A549 (cell line): ENCODE results near the gene NELFB.

Source experiments
- BCL3 ChIP-seq: fragments of >200 bp; sonication (Bioruptor Twin); formaldehyde crosslinking; IDR thresholded peaks from 3 replicates; pipeline ENCODE4 v1.6.1; 2016
- BHLHE40 ChIP-seq: IDR thresholded peaks from 2 replicates; pipeline ENCODE4 v1.6.1; 2012; ENCODE audit warnings: low read depth, low read length, inconsistent platforms
- CEBPB ChIP-seq, 2 experiments: fragments of >200 bp in 1 of 2; sonication (Bioruptor Twin) in 1 of 2; formaldehyde crosslinking in 1 of 2; IDR thresholded peaks; 2 replicates each; pipeline ENCODE4 v1.6.1; 2012 to 2016
- CTCF ChIP-seq: fragments of >200 bp; sonication (Bioruptor Twin); formaldehyde crosslinking; IDR thresholded peaks from 3 replicates; pipeline ENCODE4 v1.5.1; 2016
- EP300 ChIP-seq, 2 experiments: fragments of >200 bp; sonication (Bioruptor Twin); formaldehyde crosslinking; IDR thresholded peaks; 2 replicates in 1 of 2; 3 replicates in 1 of 2; pipeline ENCODE4 v1.6.1; 2016 to 2017
- HDAC2 ChIP-seq: fragments of 200-600 bp; sonication (generic); IDR thresholded peaks from 2 replicates; pipeline ENCODE4 v1.6.1; 2016
- KDM1A ChIP-seq: fragments of 200-600 bp; sonication (generic); IDR thresholded peaks from 2 replicates; pipeline ENCODE4 v1.6.1; 2016; ENCODE audit warnings: low read depth, mild to moderate bottlenecking
- POLR2A ChIP-seq: IDR thresholded peaks from 2 replicates; pipeline ENCODE4 v1.6.1; 2012; ENCODE audit warnings: mild to moderate bottlenecking, low read length
- POLR2AphosphoS2 ChIP-seq: conservative IDR thresholded peaks from 2 replicates; pipeline ENCODE4 v1.6.1; 2012; ENCODE audit warnings: low read length, improper control_type of control experiment, inconsistent platforms
- RNF2 ChIP-seq: fragments of 200-600 bp; sonication (generic); IDR thresholded peaks from 2 replicates; pipeline ENCODE4 v1.6.1; 2016; ENCODE audit warnings: low read depth, mild to moderate bottlenecking, antibody characterized with exemption, moderate library complexity, borderline replicate concordance
- SMC3 ChIP-seq: fragments of >200 bp; sonication (Bioruptor Twin); formaldehyde crosslinking; IDR thresholded peaks from 3 replicates; pipeline ENCODE4 v1.6.1; 2018; ENCODE audit warnings: inconsistent platforms
- TP53 ChIP-seq: fragments of 250-450 bp; sonication (Bioruptor Pico); IDR thresholded peaks from 2 replicates; pipeline ENCODE4 v1.5.0; 2021; ENCODE audit warnings: mild to moderate bottlenecking, moderate library complexity
- TF ChIP-seq, protein P1 (sequence below): fragments of 450-650 bp; IDR thresholded peaks from 2 replicates; pipeline ENCODE4 v1.6.1; 2014; ENCODE audit warnings: antibody characterized with exemption

- no peak for TF ChIP-seq CTCF
- TF ChIP-seq POLR2AphosphoS2, result no peak
- no peak for TF ChIP-seq EP300 (IDR thresholded peaks at IDR 0.05)
- TF ChIP-seq HDAC2, result no peak
- no peak for TF ChIP-seq TP53 (CRISPR knock-in tag)
- TF ChIP-seq, protein P1, sequence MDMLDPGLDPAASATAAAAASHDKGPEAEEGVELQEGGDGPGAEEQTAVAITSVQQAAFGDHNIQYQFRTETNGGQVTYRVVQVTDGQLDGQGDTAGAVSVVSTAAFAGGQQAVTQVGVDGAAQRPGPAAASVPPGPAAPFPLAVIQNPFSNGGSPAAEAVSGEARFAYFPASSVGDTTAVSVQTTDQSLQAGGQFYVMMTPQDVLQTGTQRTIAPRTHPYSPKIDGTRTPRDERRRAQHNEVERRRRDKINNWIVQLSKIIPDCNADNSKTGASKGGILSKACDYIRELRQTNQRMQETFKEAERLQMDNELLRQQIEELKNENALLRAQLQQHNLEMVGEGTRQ, result no peak
- TF ChIP-seq BHLHE40, result no peak
- no peak for TF ChIP-seq CEBPB (IDR thresholded peaks at IDR 0.05)
- no peak for TF ChIP-seq BCL3
- TF ChIP-seq RNF2, result no peak
- TF ChIP-seq SMC3, result no peak
- TF ChIP-seq POLR2A, result no peak
- no peak for TF ChIP-seq KDM1A
Measured at GRCh38 chr9:137253717-137254623, 1.2 kb upstream of the NELFB start.
